Liver (tissue), 9 donors: ENCODE results near the gene FBXL2. TPM values are rescaled to one million over a fixed set of nuclear protein-coding genes. Genes with fewer than 3 reads are reported as not detected.

Source experiments
- DNase-seq: peaks from one replicate; pipeline ENCODE4 v3.0.0-alpha.2; 2017; ENCODE audit warnings: low spot score
- H3K27ac ChIP-seq, 2 donors: one replicate each; pipeline ENCODE4 v1.7.0; 2013; ENCODE audit warnings: inconsistent platforms in 2 of 2, low read length in 2 of 2, control low read depth in 1 of 2, low read depth in 1 of 2, mild to moderate bottlenecking in 1 of 2
- H3K27me3 ChIP-seq, 4 donors: one replicate each; pipeline versions ENCODE4 v1.6.1 to v1.7.0; 2013; ENCODE audit warnings: low read length in 3 of 4, inconsistent platforms in 1 of 4, mild to moderate bottlenecking in 1 of 4, moderate library complexity in 1 of 4; ENCODE audit not compliant: control insufficient read depth in 4 of 4, insufficient read depth in 4 of 4
- H3K36me3 ChIP-seq, 4 donors: one replicate each; pipeline versions ENCODE4 v1.6.1 to v1.7.0; 2013; ENCODE audit warnings: low read length in 3 of 4, mild to moderate bottlenecking in 3 of 4, low read depth in 1 of 4, moderate library complexity in 1 of 4; ENCODE audit not compliant: control insufficient read depth in 4 of 4, insufficient read depth in 3 of 4
- H3K4me1 ChIP-seq, 4 donors: one replicate each; pipeline versions ENCODE4 v1.6.1 to v1.7.0; 2013; ENCODE audit warnings: low read length in 3 of 4, mild to moderate bottlenecking in 3 of 4, moderate library complexity in 1 of 4; ENCODE audit not compliant: control insufficient read depth in 4 of 4, insufficient read depth in 4 of 4
- H3K4me3 ChIP-seq, 3 donors: one replicate each; pipeline versions ENCODE4 v1.6.1 to v1.7.0; 2013; ENCODE audit warnings: low read length in 3 of 3, control low read depth in 1 of 3, low read depth in 1 of 3, mild to moderate bottlenecking in 1 of 3
- H3K9ac ChIP-seq, 2 donors: one replicate each; pipeline ENCODE4 v1.7.0; 2013; ENCODE audit warnings: low read length in 2 of 2, mild to moderate bottlenecking in 2 of 2, moderate library complexity in 2 of 2, control low read depth in 1 of 2, low read depth in 1 of 2
- H3K9me3 ChIP-seq, 4 donors: one replicate each; pipeline versions ENCODE4 v1.6.1 to v1.7.0; 2013; ENCODE audit warnings: low read length in 3 of 4; ENCODE audit not compliant: control insufficient read depth in 4 of 4
- ATF3 ChIP-seq: IDR thresholded peaks from 2 replicates; pipeline ENCODE4 v1.6.1; 2016; ENCODE audit warnings: antibody characterized with exemption
- CTCF ChIP-seq: fragments of 150-350 bp; IDR thresholded peaks from 2 replicates; pipeline ENCODE4 v1.5.1; 2017; ENCODE audit warnings: improper control_type of control experiment, low read depth, low read length; ENCODE audit not compliant: missing input control
- EGR1 ChIP-seq, 2 donors: IDR thresholded peaks; 2 replicates each; pipeline ENCODE4 v1.6.1; 2016 to 2018; ENCODE audit warnings: antibody characterized with exemption in 2 of 2, low read depth in 2 of 2
- FOXA1 ChIP-seq: IDR thresholded peaks from 2 replicates; pipeline ENCODE4 v1.6.1; 2016; ENCODE audit warnings: antibody characterized with exemption
- FOXA2 ChIP-seq: IDR thresholded peaks from 2 replicates; pipeline ENCODE4 v1.6.1; 2016; ENCODE audit warnings: antibody characterized with exemption
- HNF4A ChIP-seq, 2 donors: conservative IDR thresholded peaks; 2 replicates each; pipeline ENCODE4 v1.6.1; 2016; ENCODE audit warnings: antibody characterized with exemption in 2 of 2, mild to moderate bottlenecking in 2 of 2
- HNF4G ChIP-seq: IDR thresholded peaks from 2 replicates; pipeline ENCODE4 v1.6.1; 2016; ENCODE audit warnings: antibody characterized with exemption
- JUND ChIP-seq, 2 donors: IDR thresholded peaks; 2 replicates each; pipeline ENCODE4 v1.6.1; 2016; ENCODE audit warnings: antibody characterized with exemption in 2 of 2
- MAX ChIP-seq: IDR thresholded peaks from 2 replicates; pipeline ENCODE4 v1.6.1; 2016; ENCODE audit warnings: antibody characterized with exemption
- NR2F2 ChIP-seq: IDR thresholded peaks from 2 replicates; pipeline ENCODE4 v1.6.1; 2016; ENCODE audit warnings: antibody characterized with exemption
- REST ChIP-seq: IDR thresholded peaks from 2 replicates; pipeline ENCODE4 v1.6.1; 2016; ENCODE audit warnings: antibody characterized with exemption, mild to moderate bottlenecking
- RXRA ChIP-seq, 2 donors: IDR thresholded peaks; 2 replicates each; pipeline ENCODE4 v1.6.1; 2017 to 2018; ENCODE audit warnings: antibody characterized with exemption in 2 of 2, mild to moderate bottlenecking in 1 of 2
- TAF1 ChIP-seq: conservative IDR thresholded peaks from 2 replicates; pipeline ENCODE4 v1.6.1; 2016; ENCODE audit warnings: antibody characterized with exemption, mild to moderate bottlenecking
- YY1 ChIP-seq: IDR thresholded peaks from 2 replicates; pipeline ENCODE4 v1.6.1; 2016; ENCODE audit warnings: antibody characterized with exemption, mild to moderate bottlenecking
- ZBTB33 ChIP-seq: IDR thresholded peaks from 2 replicates; pipeline ENCODE4 v1.6.1; 2016; ENCODE audit warnings: antibody characterized with exemption
- WGBS: extraction: QIAGEN DNeasy Blood & Tissue Kit; methylation state at CpG from one replicate; pipeline ENCODE4 v1.1.7; 2013; 5-methylcytosine and 5-hydroxymethylcytosine counted together
- polyA plus RNA-seq, 2 donors: library from polyadenylated mRNA; stranded (reverse) in 1 of 2; unstranded in 1 of 2; fragments of 200-250 nt in 1 of 2; fragments of >200 nt in 1 of 2; fragmentation: Nextera tagmentation in 1 of 2; extraction: Ambion mirVana in 1 of 2; gene quantifications; one replicate each; pipeline versions ENCODE4 v1.2.1 to v1.2.3, GENCODE V29; 2013 to 2015
- total RNA-seq, 2 donors: library from RNA; depleted of rRNA; stranded (reverse); fragments of >200 nt; gene quantifications; one replicate each; pipeline ENCODE4 v1.2.3, GENCODE V29; 2014
- donor health status: healthy.
- donor health status: healthy.
- donor health status: healthy.
- donor health status: healthy.
- donor health status: healthy.

The FBXL2 gene
- total and polyA plus RNA-seq, 4 donors, result 0.24 to 1.3 (median 0.81) TPM

- Histone ChIP-seq H3K4me1 (no peaks in the 10 kb centered on the region), H3K36me3 (peaks cover 11 to 65% (median 51%) of the 10 kb centered on the region in 4 donors), H3K9me3 (no peaks in the 10 kb centered on the region), H3K4me3 (no peak overlapping the region), H3K27ac (no peak overlapping the region), H3K9ac (no peak overlapping the region), H3K27me3 (no peaks in the 10 kb centered on the region)
- DNase-seq, result no peak
- TF ChIP-seq FOXA1 (no peak), FOXA2 (no peak), ZBTB33 (no peak), MAX (no peak), RXRA (IDR thresholded peaks at IDR 0.05) (no peak), ATF3 (no peak), YY1 (no peak), JUND (IDR thresholded peaks at IDR 0.05) (no peak), REST (no peak), HNF4A (conservative IDR thresholded peaks at IDR 0.05) (no peak)
- WGBS, result 92% methylated on average over 4 of the region's 4 CpGs
Measured at GRCh38 chr3:33392144-33392543, 114.9 kb downstream of the FBXL2 start.

GRCh38 chr3:33392703-33393125 is 115.5 kb downstream of the FBXL2 start:
- TF ChIP-seq REST, result no peak
- no peak for TF ChIP-seq CTCF
- no peak for TF ChIP-seq ATF3
- no peak for TF ChIP-seq JUND (IDR thresholded peaks at IDR 0.05)
- TF ChIP-seq EGR1 (IDR thresholded peaks at IDR 0.05; ENCODE audit: low read depth in 2 of 2), result no peak
- TF ChIP-seq HNF4A (conservative IDR thresholded peaks at IDR 0.05), result no peak
- no peak for TF ChIP-seq HNF4G
- no peak for TF ChIP-seq TAF1
- no peak for TF ChIP-seq FOXA1
- TF ChIP-seq RXRA (IDR thresholded peaks at IDR 0.05), result no peak
- no peak for TF ChIP-seq YY1
- no peak for TF ChIP-seq MAX
- no peak for TF ChIP-seq NR2F2
- TF ChIP-seq ZBTB33, result no peak
- no peak overlapping the region for H3K27ac ChIP-seq
- no peaks in the 10 kb centered on the region for H3K9me3 ChIP-seq
- H3K9ac ChIP-seq, result no peak overlapping the region
- no peak for DNase-seq
- H3K36me3 ChIP-seq, result peaks cover 14 to 68% (median 56%) of the 10 kb centered on the region in 4 donors
- no peaks in the 10 kb centered on the region for H3K4me1 ChIP-seq
- 84% methylated on average over 4 of the region's 4 CpGs for WGBS
- no peaks in the 10 kb centered on the region for H3K27me3 ChIP-seq
- H3K4me3 ChIP-seq, result no peak overlapping the region
